H1 (cell line): ENCODE data around the gene TSPAN4. TPM values are rescaled to one million over a fixed set of nuclear protein-coding genes. Genes with fewer than 3 reads are reported as not detected.

ENCODE experiments used
- CTCF ChIA-PET: fragments of 300-600 bp; sonication (Branson Sonifier 250); formaldehyde crosslinking; loops from one replicate; lab custom pipeline; 2021; ENCODE audit not compliant: partially characterized antibody; lab: Charles Lee
- POLR2A ChIA-PET: fragments of 300-600 bp; sonication (Branson Sonifier 250); formaldehyde crosslinking; loops from one replicate; lab custom pipeline; 2021; ENCODE audit warnings: inconsistent platforms; ENCODE audit not compliant: partially characterized antibody; lab: Charles Lee
- DNase-seq, 2 experiments: peaks; one replicate each; pipeline versions ENCODE4 v3.0.0 to v3.0.0-alpha.2; 2010 to 2022; ENCODE audit warnings: low spot score in 2 of 2, low read depth in 1 of 2, mixed read lengths in 1 of 2
- FAIRE-seq: peaks from 2 replicates; lab custom pipeline; 2011; peaks lifted over from hg19 to GRCh38; lab: Jason Lieb, UNC
- H2AFZ ChIP-seq: 2 replicates; pipeline ENCODE4 v1.8.1; 2012; ENCODE audit warnings: low read length, inconsistent platforms
- H2AK5ac ChIP-seq: 2 replicates; pipeline ENCODE4 v1.6.1; 2013; ENCODE audit warnings: low read depth, low read length
- H2BK120ac ChIP-seq: replicated peaks from 2 replicates; pipeline ENCODE3; 2013; ENCODE audit warnings: low read depth, low read length, inconsistent platforms
- H2BK12ac ChIP-seq: 2 replicates; pipeline ENCODE4 v1.6.1; 2013; ENCODE audit warnings: low read depth, low read length
- H2BK15ac ChIP-seq: 2 replicates; pipeline ENCODE4 v1.6.1; 2013; ENCODE audit warnings: low read length
- H2BK20ac ChIP-seq: 2 replicates; pipeline ENCODE4 v1.6.1; 2013; ENCODE audit warnings: low read length
- H2BK5ac ChIP-seq: 2 replicates; pipeline ENCODE4 v1.6.1; 2013; ENCODE audit warnings: low read depth, low read length
- H3K14ac ChIP-seq: 2 replicates; pipeline ENCODE4 v1.6.1; 2013; ENCODE audit warnings: inconsistent platforms; ENCODE audit not compliant: insufficient read length
- H3K18ac ChIP-seq: 2 replicates; pipeline ENCODE4 v1.6.1; 2013; ENCODE audit warnings: low read length; ENCODE audit errors: extremely low read depth
- H3K23ac ChIP-seq: 2 replicates; pipeline ENCODE4 v1.6.1; 2013; ENCODE audit warnings: inconsistent platforms; ENCODE audit not compliant: insufficient read length
- H3K23me2 ChIP-seq: 2 replicates; pipeline ENCODE4 v1.6.1; 2013; ENCODE audit warnings: low read depth, low read length
- H3K27ac ChIP-seq: 2 replicates; pipeline ENCODE4 v1.6.1; 2011; ENCODE audit warnings: low read depth, low read length, inconsistent platforms
- H3K27me3 ChIP-seq, 4 experiments: replicated peaks in 1 of 4; 1 replicate in 1 of 4; 2 replicates in 3 of 4; pipeline versions ENCODE4 v1.6.1 to v1.8.1; 2011 to 2013; ENCODE audit warnings: low read length in 3 of 4, mild to moderate bottlenecking in 3 of 4, inconsistent platforms in 2 of 4, mixed read lengths in 2 of 4, moderate library complexity in 1 of 4; ENCODE audit not compliant: control insufficient read depth in 3 of 4, insufficient read depth in 3 of 4; ENCODE audit errors: extremely low read depth in 1 of 4
- H3K36me3 ChIP-seq, 4 experiments: 2 replicates each; pipeline versions ENCODE4 v1.6.1 to v1.8.1; 2011 to 2013; ENCODE audit warnings: mild to moderate bottlenecking in 4 of 4, low read length in 3 of 4, moderate library complexity in 2 of 4, control low read depth in 1 of 4, inconsistent platforms in 1 of 4; ENCODE audit not compliant: insufficient read depth in 4 of 4, control insufficient read depth in 2 of 4
- H3K4ac ChIP-seq: replicated peaks from 2 replicates; pipeline ENCODE3; 2013; ENCODE audit warnings: low read length, low read depth, mixed read lengths, inconsistent platforms; ENCODE audit not compliant: insufficient read length
- H3K4me1 ChIP-seq, 4 experiments: replicated peaks in 1 of 4; 1 replicate in 1 of 4; 2 replicates in 3 of 4; pipeline versions ENCODE4 v1.6.1 to v1.8.1; 2011 to 2013; ENCODE audit warnings: low read length in 3 of 4, inconsistent platforms in 2 of 4, mixed read lengths in 1 of 4; ENCODE audit not compliant: insufficient read depth in 4 of 4, control insufficient read depth in 3 of 4
- H3K4me2 ChIP-seq, 2 experiments: 2 replicates each; pipeline versions ENCODE4 v1.6.1 to v1.8.1; 2011 to 2013; ENCODE audit warnings: low read depth in 2 of 2, low read length in 2 of 2, control low read depth in 1 of 2, inconsistent platforms in 1 of 2, mild to moderate bottlenecking in 1 of 2; ENCODE audit not compliant: insufficient read depth in 1 of 2
- H3K4me3 ChIP-seq, 4 experiments: fragments of 200-600, 300-600 bp in 1 of 4; sonication (generic), shearing (Covaris generic), sonication (Bioruptor Twin) in 1 of 4; 2 replicates each; pipeline versions ENCODE4 v1.5.1 to v1.8.1; 2011 to 2016; ENCODE audit warnings: low read length in 4 of 4, low read depth in 3 of 4, control low read depth in 2 of 4, inconsistent platforms in 2 of 4, mild to moderate bottlenecking in 2 of 4, mixed read lengths in 1 of 4, moderate library complexity in 1 of 4; ENCODE audit not compliant: insufficient read depth in 2 of 4; ENCODE audit errors: extremely low read depth in 1 of 4
- H3K56ac ChIP-seq: replicated peaks from 2 replicates; pipeline ENCODE3; 2013; ENCODE audit warnings: low read depth, mild to moderate bottlenecking, mixed read lengths, low read length, inconsistent platforms; ENCODE audit not compliant: insufficient read length
- H3K79me1 ChIP-seq: 2 replicates; pipeline ENCODE4 v1.6.1; 2013; ENCODE audit warnings: low read depth, low read length, control low read depth
- H3K79me2 ChIP-seq, 2 experiments: 2 replicates each; pipeline versions ENCODE4 v1.6.1 to v1.8.1; 2012 to 2013; ENCODE audit warnings: low read length in 2 of 2, mild to moderate bottlenecking in 2 of 2, inconsistent platforms in 1 of 2; ENCODE audit not compliant: insufficient read depth in 2 of 2, control insufficient read depth in 1 of 2
- H3K9ac ChIP-seq, 4 experiments: replicated peaks in 1 of 4; 1 replicate in 1 of 4; 2 replicates in 3 of 4; pipeline versions ENCODE4 v1.6.1 to v1.8.1; 2011 to 2013; ENCODE audit warnings: low read depth in 3 of 4, low read length in 3 of 4, control low read depth in 2 of 4, mild to moderate bottlenecking in 2 of 4, moderate library complexity in 2 of 4, inconsistent platforms in 1 of 4; ENCODE audit errors: extremely low read depth in 1 of 4
- H3K9me3 ChIP-seq, 2 experiments: 2 replicates each; pipeline versions ENCODE4 v1.6.1 to v1.8.1; 2012 to 2013; ENCODE audit warnings: mild to moderate bottlenecking in 2 of 2, moderate library complexity in 2 of 2, control low read depth in 1 of 2, inconsistent platforms in 1 of 2, low read depth in 1 of 2, low read length in 1 of 2, mixed read lengths in 1 of 2; ENCODE audit not compliant: insufficient read depth in 2 of 2
- H4K20me1 ChIP-seq, 2 experiments: replicated peaks in 1 of 2; 2 replicates each; pipeline versions ENCODE3 to v1.8.1; 2011 to 2013; ENCODE audit warnings: inconsistent platforms in 2 of 2, low read length in 2 of 2, mild to moderate bottlenecking in 1 of 2; ENCODE audit not compliant: insufficient read depth in 2 of 2, control insufficient read depth in 1 of 2
- H4K5ac ChIP-seq: 2 replicates; pipeline ENCODE4 v1.6.1; 2013; ENCODE audit warnings: low read length, low read depth, mixed read lengths, inconsistent platforms; ENCODE audit not compliant: insufficient read length
- H4K8ac ChIP-seq: 2 replicates; pipeline ENCODE4 v1.8.0; 2013; ENCODE audit warnings: mild to moderate bottlenecking, moderate library complexity, low read length, inconsistent platforms; ENCODE audit not compliant: insufficient read depth; ENCODE audit errors: extremely low read depth
- H4K91ac ChIP-seq: replicated peaks from 2 replicates; pipeline ENCODE3; 2013; ENCODE audit warnings: low read length, mixed read lengths, inconsistent platforms; ENCODE audit not compliant: insufficient read length
- ATF2 ChIP-seq: IDR thresholded peaks from 2 replicates; pipeline ENCODE4 v1.6.1; 2012; ENCODE audit warnings: low read length, inconsistent platforms
- BCL11A ChIP-seq, 2 experiments: IDR thresholded peaks; one replicate each; pipeline ENCODE4 v1.6.1; 2011; ENCODE audit warnings: low read depth in 2 of 2, low read length in 2 of 2, mild to moderate bottlenecking in 2 of 2
- EZH2 ChIP-seq: fragments of 200-600 bp; sonication (generic); IDR thresholded peaks from 2 replicates; pipeline ENCODE4 v1.7.1; 2012; ENCODE audit warnings: low read depth, mild to moderate bottlenecking, moderate library complexity, low read length, inconsistent platforms; ENCODE audit not compliant: severe bottlenecking
- KDM4A ChIP-seq: IDR thresholded peaks from one replicate; pipeline ENCODE4 v1.7.1; 2012; ENCODE audit warnings: low read depth, mild to moderate bottlenecking, moderate library complexity, low read length, inconsistent platforms; ENCODE audit not compliant: severe bottlenecking
- NANOG ChIP-seq: IDR thresholded peaks from 2 replicates; pipeline ENCODE4 v1.6.1; 2011; ENCODE audit warnings: low read length, low read depth, mild to moderate bottlenecking, inconsistent platforms; ENCODE audit not compliant: insufficient read depth, poor library complexity, severe bottlenecking
- NRF1 ChIP-seq: IDR thresholded peaks from 2 replicates; pipeline ENCODE4 v1.6.1; 2011; ENCODE audit warnings: mild to moderate bottlenecking, low read depth, low read length, improper control_type of control experiment
- RFX5 ChIP-seq: IDR thresholded peaks from 2 replicates; pipeline ENCODE4 v1.6.1; 2011; ENCODE audit warnings: low read depth, low read length, improper control_type of control experiment, borderline replicate concordance
- SP4 ChIP-seq: IDR thresholded peaks from 2 replicates; pipeline ENCODE4 v1.6.1; 2012; ENCODE audit warnings: low read length, inconsistent platforms
- TEAD4 ChIP-seq: IDR thresholded peaks from 2 replicates; pipeline ENCODE4 v1.6.1; 2012; ENCODE audit warnings: low read depth, low read length, inconsistent platforms, mixed read lengths
- WGBS, 2 experiments: shearing (Covaris generic) in 1 of 2; methylation state at CpG; one replicate each; pipeline versions ENCODE4 v1.1.6 to v1.1.7; 2013 to 2015; ENCODE audit warnings: low lambda C conversion rate in 2 of 2, mixed read lengths in 2 of 2, inconsistent platforms in 1 of 2, low coverage in 1 of 2, missing lambda C conversion rate in 1 of 2; ENCODE audit not compliant: insufficient replicate concordance in 2 of 2, insufficient coverage in 1 of 2, insufficient read length in 1 of 2; ENCODE audit errors: extremely low coverage in 1 of 2, missing lambda C conversion rate in 1 of 2; 5-methylcytosine and 5-hydroxymethylcytosine counted together
- polyA plus RNA-seq, 7 experiments: library from polyadenylated mRNA; depleted of rRNA in 3 of 7; stranded (reverse) in 5 of 7; unstranded in 2 of 7; fragments of >200 nt in 5 of 7; fragments of 200-250 nt in 2 of 7; gene quantifications; 1 replicate in 5 of 7; 2 replicates in 1 of 7; 4 replicates in 1 of 7; pipeline versions ENCODE4 v1.2.1 to v1.2.3, GENCODE V29; 2011 to 2013; ENCODE audit warnings: missing spikeins in 2 of 7, mixed read lengths in 2 of 7
- total RNA-seq: library from RNA; stranded (reverse); fragmentation: NEBNext Ultra II Directional; extraction: Animal tissue kit (Norgen Biotek cat#: 25700); gene quantifications from 2 replicates; pipeline ENCODE4 v1.2.1, GENCODE V29; 2021

TSPAN4 gene
- total and polyA plus RNA-seq, 2 of the 8 experiments (the other 6 are each of a cell fraction or from before 2014, with no cell fraction given): 74.1 to 145 TPM

DNA sequence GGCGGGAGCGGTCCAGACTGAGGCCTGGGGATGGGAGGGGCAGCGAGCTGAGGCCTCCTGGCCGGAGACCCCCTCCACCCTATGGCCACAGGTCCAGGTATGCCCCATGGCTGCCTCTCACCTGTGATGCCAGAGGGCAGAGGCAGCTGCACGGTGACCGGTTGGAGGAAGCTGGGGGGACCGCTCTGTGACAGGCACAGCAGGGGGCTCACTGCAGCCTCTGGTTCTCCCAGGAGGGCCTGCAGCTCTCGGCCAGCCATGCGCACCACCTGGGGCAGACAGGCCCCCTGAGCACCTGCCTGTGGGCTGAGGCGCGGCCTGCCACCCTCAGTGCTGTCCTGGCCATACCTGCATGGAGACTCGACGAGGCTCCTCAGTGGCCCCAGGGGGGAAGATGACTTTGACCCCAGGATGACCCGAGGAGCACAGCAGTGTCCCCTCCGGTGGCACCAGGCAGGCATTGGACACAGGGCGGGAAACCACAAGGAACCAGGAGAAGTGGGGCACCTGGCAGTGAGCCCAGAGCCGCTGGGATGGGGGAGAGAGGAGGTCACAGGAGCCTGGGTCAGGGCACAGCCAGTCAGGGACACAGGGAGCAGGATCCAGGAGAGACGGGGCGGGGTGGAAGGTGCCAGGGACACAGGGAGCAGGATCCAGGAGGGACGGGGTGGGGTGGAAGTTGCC, 41.4 kb upstream of the TSPAN4 start:
- no peak overlapping the region for H2BK15ac ChIP-seq
- peaks cover 4 to 20% (median 15%) of the 10 kb centered on the region in 4 experiments for H3K4me1 ChIP-seq
- no peak overlapping the region for H3K4me2 ChIP-seq
- POLR2A ChIA-PET: interaction anchor here (0.8 to 53.0 kb wide), 6 partner anchors 8 to 162 kb away, joined by 3 to 1917 read pairs (median 16); partner anchors contain the start of genes CD151, CEND1, CRACR2B and PNPLA2
- H2BK120ac ChIP-seq: no peak overlapping the region
- FAIRE-seq (no peak), DNase-seq (no peak)
- H3K23ac ChIP-seq: no peak overlapping the region
- H2BK12ac ChIP-seq: no peak overlapping the region
- no peak overlapping the region; the same call in 1 of the 2 replicates for H2BK5ac ChIP-seq
- no peak overlapping the region for H3K9ac ChIP-seq
- H3K56ac ChIP-seq: no peak overlapping the region
- H3K4ac ChIP-seq: no peak overlapping the region
- no peak overlapping the region for H3K18ac ChIP-seq
- no peak overlapping the region for H2AK5ac ChIP-seq
- H4K8ac ChIP-seq: no peak overlapping the region
- no peak overlapping the region for H3K4me3 ChIP-seq
- peaks cover 16% of the 10 kb centered on the region for H3K23me2 ChIP-seq
- H4K5ac ChIP-seq: no peak overlapping the region
- no peak overlapping the region for H3K14ac ChIP-seq
- no peaks in the 10 kb centered on the region for H3K9me3 ChIP-seq
- TF ChIP-seq NANOG (no peak), ATF2 (no peak), KDM4A (no peak), TEAD4 (no peak), SP4 (no peak), BCL11A (IDR thresholded peaks at IDR 0.05; ENCODE audit: low read depth in 2 of 2, low read length in 2 of 2) (no peak), NRF1 (no peak), EZH2 (no peak), RFX5 (no peak)
- H3K79me2 ChIP-seq: peaks cover 0 to 4% of the 10 kb centered on the region in 2 experiments; a peak in 1 of 4 replicates
- peaks cover 3 to 30% (median 6%) of the 10 kb centered on the region in 4 experiments; a peak in 5 of 8 replicates for H3K36me3 ChIP-seq
- H2BK20ac ChIP-seq: no peak overlapping the region
- no peak overlapping the region for H4K91ac ChIP-seq
- no peak overlapping the region for H2AFZ ChIP-seq
- CTCF ChIA-PET: interaction anchor here (1.0 kb wide), 1 partner anchor 18 kb away, joined by 3 read pairs; no protein-coding TSS in a partner anchor
- H4K20me1 ChIP-seq: peaks cover 0 to 13% of the 10 kb centered on the region in 2 experiments
- peaks cover 5% of the 10 kb centered on the region; the same call in 1 of the 2 replicates for H3K79me1 ChIP-seq
- WGBS, 2 experiments: 92% methylated on average over 11 of the region's 20 CpGs; no CpG with 5 or more reads in 1 of the 2 experiments
- no peak overlapping the region for H3K27ac ChIP-seq
- no peaks in the 10 kb centered on the region; a peak in 1 of 7 replicates for H3K27me3 ChIP-seq
